Measurements from ENCODE around the gene EPS8L2.

EPS8L2 gene

DNA sequence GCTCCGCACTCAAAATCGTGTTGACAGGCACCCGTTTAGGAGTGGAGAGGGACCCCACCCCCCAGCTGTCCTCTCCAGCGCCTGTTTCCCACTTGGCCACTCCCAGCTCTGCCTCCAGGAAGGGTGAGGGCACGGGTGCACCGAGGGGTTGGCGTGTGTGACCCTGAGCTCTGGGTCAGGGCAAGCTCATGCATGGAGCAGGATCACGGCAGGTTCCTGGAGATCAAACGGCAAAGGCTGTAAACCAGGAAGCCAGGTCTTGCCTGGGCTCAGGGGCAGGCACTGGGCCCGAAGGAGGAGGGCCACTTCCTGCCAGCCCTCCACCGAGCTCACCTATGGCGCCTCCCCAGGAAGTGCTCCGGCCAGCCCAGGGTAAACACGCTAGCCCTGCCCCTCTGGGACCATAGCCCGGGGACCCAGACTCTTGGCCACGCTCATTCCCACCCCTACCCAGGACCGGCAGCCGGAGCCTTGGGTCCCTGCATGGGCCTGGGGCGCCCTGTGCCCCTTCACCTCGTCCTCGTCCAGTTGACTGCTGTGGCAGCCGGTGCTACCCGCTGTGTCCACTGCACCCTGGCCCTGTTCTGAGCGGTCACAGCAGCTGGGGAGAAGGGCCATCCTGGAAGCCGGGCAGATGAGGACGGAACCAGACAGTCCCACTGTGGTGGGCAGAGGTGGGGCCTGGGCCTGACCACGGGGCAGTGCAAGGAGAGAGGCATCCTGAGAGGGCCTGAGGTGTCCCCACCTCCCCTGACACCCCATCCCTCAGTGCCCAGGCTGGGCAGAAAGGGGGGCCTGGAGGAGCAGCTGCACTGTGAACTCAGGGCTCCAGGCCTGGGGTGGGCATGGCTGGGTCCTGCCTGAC, 1.0 kb upstream of the EPS8L2 start:
- H3K9ac ChIP-seq (ENCODE audit: insufficient read length) = no peak overlapping the region
- H3K4me3 ChIP-seq = no peak overlapping the region

GRCh38 chr11:706439-706956, 467 bp downstream of the EPS8L2 start:
- DNase-seq (ENCODE audit: low read depth, low spot score) = no peak
- Histone ChIP-seq H3K9ac (ENCODE audit: insufficient read length) (no peak overlapping the region), H3K4me3 (no peak overlapping the region)

More for the DNA sequence above, 1.0 kb upstream of the EPS8L2 start:
- no peaks in the 10 kb centered on the region for H3K36me3 ChIP-seq (ENCODE audit: insufficient read depth, low read length)
- H3K27ac ChIP-seq = no peak overlapping the region
- no peaks in the 10 kb centered on the region for H3K9me3 ChIP-seq (ENCODE audit: low read depth, low read length)
- no peak for DNase-seq (ENCODE audit: low read depth, low spot score)
- TF ChIP-seq FOXP2 (optimal IDR thresholded peaks at IDR 0.05; ENCODE audit: control extremely low read depth, extremely low read length, insufficient read depth) = no peak
- no peak for TF ChIP-seq EZH2 (IDR thresholded peaks at IDR 0.05)
- TF ChIP-seq POLR2AphosphoS5 (IDR thresholded peaks at IDR 0.05; ENCODE audit: borderline replicate concordance, low read depth, low read length) = no peak

GRCh38 chr11:706957-707816, 1.2 kb downstream of the EPS8L2 start:
- no peak overlapping the region for H3K27ac ChIP-seq
- no peak overlapping the region for H3K4me3 ChIP-seq
- no peaks in the 10 kb centered on the region for H3K36me3 ChIP-seq (ENCODE audit: insufficient read depth, low read length)
- no peak for TF ChIP-seq FOXP2 (optimal IDR thresholded peaks at IDR 0.05; ENCODE audit: control extremely low read depth, extremely low read length, insufficient read depth)
- TF ChIP-seq EZH2 (IDR thresholded peaks at IDR 0.05) = no peak
- no peak for TF ChIP-seq POLR2AphosphoS5 (IDR thresholded peaks at IDR 0.05; ENCODE audit: borderline replicate concordance, low read depth, low read length)
- H3K9ac ChIP-seq (ENCODE audit: insufficient read length) = no peak overlapping the region
- DNase-seq (ENCODE audit: low read depth, low spot score) = no peak
- no peaks in the 10 kb centered on the region for H3K9me3 ChIP-seq (ENCODE audit: low read depth, low read length)

More at GRCh38 chr11:706439-706956, 467 bp downstream of the EPS8L2 start:
- Histone ChIP-seq H3K36me3 (ENCODE audit: insufficient read depth, low read length) (no peaks in the 10 kb centered on the region), H3K9me3 (ENCODE audit: low read depth, low read length) (no peaks in the 10 kb centered on the region), H3K27ac (no peak overlapping the region)
- TF ChIP-seq POLR2AphosphoS5 (IDR thresholded peaks at IDR 0.05; ENCODE audit: borderline replicate concordance, low read depth, low read length) (no peak), FOXP2 (optimal IDR thresholded peaks at IDR 0.05; ENCODE audit: control extremely low read depth, extremely low read length, insufficient read depth) (no peak), EZH2 (IDR thresholded peaks at IDR 0.05) (no peak)

DNA sequence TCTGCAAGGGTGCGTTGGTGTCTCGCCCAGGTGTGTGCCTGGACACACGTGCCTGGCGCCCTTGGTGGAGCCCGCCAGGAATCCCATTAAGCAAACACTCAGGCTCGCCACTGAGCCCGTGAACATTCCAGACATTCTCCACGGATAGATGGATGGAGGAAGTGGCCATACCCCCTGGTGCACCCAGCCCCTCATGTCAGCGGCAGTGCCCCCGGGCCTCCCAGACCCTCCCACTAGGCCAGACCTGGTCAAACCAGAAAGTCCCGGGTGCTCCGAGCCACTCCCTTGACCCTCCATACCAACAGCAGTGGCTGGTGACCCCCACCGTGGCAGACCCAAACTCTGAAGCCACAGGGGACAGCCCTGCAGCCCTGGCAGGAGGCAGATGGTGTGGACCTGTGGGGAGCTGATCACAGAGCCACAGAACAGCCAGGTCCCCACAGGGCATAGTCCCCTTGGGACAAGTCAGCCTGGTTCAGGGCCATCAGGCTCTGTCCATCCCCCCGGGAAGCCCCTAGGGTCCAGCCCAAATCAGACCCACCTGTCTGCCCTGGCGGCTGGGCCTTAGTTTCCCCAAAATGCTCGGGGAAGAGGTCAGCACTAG, 1.9 kb downstream of the EPS8L2 start:
- H3K4me3 ChIP-seq = no peak overlapping the region
- no peak overlapping the region for H3K9ac ChIP-seq (ENCODE audit: insufficient read length)
- no peak for DNase-seq (ENCODE audit: low read depth, low spot score)
- H3K36me3 ChIP-seq (ENCODE audit: insufficient read depth, low read length) = no peaks in the 10 kb centered on the region
- H3K27ac ChIP-seq = no peak overlapping the region
- TF ChIP-seq FOXP2 (optimal IDR thresholded peaks at IDR 0.05; ENCODE audit: control extremely low read depth, extremely low read length, insufficient read depth) = no peak
- no peak for TF ChIP-seq POLR2AphosphoS5 (IDR thresholded peaks at IDR 0.05; ENCODE audit: borderline replicate concordance, low read depth, low read length)
- TF ChIP-seq EZH2 (IDR thresholded peaks at IDR 0.05) = no peak
- H3K9me3 ChIP-seq (ENCODE audit: low read depth, low read length) = no peaks in the 10 kb centered on the region

GRCh38 chr11:708511-708910, 2.5 kb downstream of the EPS8L2 start:
- no peak for DNase-seq (ENCODE audit: low read depth, low spot score)
- H3K36me3 ChIP-seq (ENCODE audit: insufficient read depth, low read length) = no peaks in the 10 kb centered on the region
- no peak for TF ChIP-seq EZH2 (IDR thresholded peaks at IDR 0.05)
- no peak overlapping the region for H3K27ac ChIP-seq
- H3K9ac ChIP-seq (ENCODE audit: insufficient read length) = no peak overlapping the region
- H3K4me3 ChIP-seq = no peak overlapping the region
- no peaks in the 10 kb centered on the region for H3K9me3 ChIP-seq (ENCODE audit: low read depth, low read length)

- Histone ChIP-seq H3K36me3 (ENCODE audit: insufficient read depth, low read length) (no peaks in the 10 kb centered on the region), H3K27ac (no peak overlapping the region), H3K9me3 (ENCODE audit: low read depth, low read length) (no peaks in the 10 kb centered on the region), H3K4me3 (no peak overlapping the region), H3K9ac (ENCODE audit: insufficient read length) (no peak overlapping the region)
- DNase-seq (ENCODE audit: low read depth, low spot score) = no peak
- TF ChIP-seq POLR2AphosphoS5 (IDR thresholded peaks at IDR 0.05; ENCODE audit: borderline replicate concordance, low read depth, low read length) (no peak), FOXP2 (optimal IDR thresholded peaks at IDR 0.05; ENCODE audit: control extremely low read depth, extremely low read length, insufficient read depth) (no peak), EZH2 (IDR thresholded peaks at IDR 0.05) (no peak)
Observed at GRCh38 chr11:709109-709997, 3.3 kb downstream of the EPS8L2 start.

- H3K9me3 ChIP-seq (ENCODE audit: low read depth, low read length) = no peaks in the 10 kb centered on the region
- H3K4me3 ChIP-seq = no peak overlapping the region
- H3K27ac ChIP-seq = no peak overlapping the region
- H3K9ac ChIP-seq (ENCODE audit: insufficient read length) = no peak overlapping the region
- H3K36me3 ChIP-seq (ENCODE audit: insufficient read depth, low read length) = no peaks in the 10 kb centered on the region
- no peak for DNase-seq (ENCODE audit: low read depth, low spot score)
- TF ChIP-seq FOXP2 (optimal IDR thresholded peaks at IDR 0.05; ENCODE audit: control extremely low read depth, extremely low read length, insufficient read depth) (no peak), EZH2 (IDR thresholded peaks at IDR 0.05) (no peak), POLR2AphosphoS5 (IDR thresholded peaks at IDR 0.05; ENCODE audit: borderline replicate concordance, low read depth, low read length) (no peak)
Observed at GRCh38 chr11:714436-714835, 8.4 kb downstream of the EPS8L2 start.
